Duodenal mucosa (tissue), 2 donors: ENCODE data around the gene PSMD6.

Experiments
- H3K27ac ChIP-seq: one replicate; pipeline ENCODE4 v1.7.0; 2013; ENCODE audit warnings: low read depth, low read length
- H3K27me3 ChIP-seq, 2 donors: one replicate each; pipeline ENCODE4 v1.7.0; 2013; ENCODE audit warnings: low read length in 2 of 2, control low read depth in 1 of 2; ENCODE audit not compliant: insufficient read depth in 2 of 2, control insufficient read depth in 1 of 2
- H3K36me3 ChIP-seq, 2 donors: one replicate each; pipeline ENCODE4 v1.7.0; 2013; ENCODE audit warnings: low read length in 2 of 2, control low read depth in 1 of 2; ENCODE audit not compliant: insufficient read depth in 2 of 2, control insufficient read depth in 1 of 2
- H3K4me1 ChIP-seq, 2 donors: one replicate each; pipeline ENCODE4 v1.7.0; 2013; ENCODE audit warnings: low read length in 2 of 2, control low read depth in 1 of 2; ENCODE audit not compliant: insufficient read depth in 2 of 2, control insufficient read depth in 1 of 2
- H3K4me3 ChIP-seq, 2 donors: one replicate each; pipeline ENCODE4 v1.7.0; 2013; ENCODE audit warnings: low read length in 2 of 2, low read depth in 1 of 2
- H3K9ac ChIP-seq, 2 donors: one replicate each; pipeline ENCODE4 v1.7.0; 2013; ENCODE audit warnings: low read length in 2 of 2, low read depth in 1 of 2
- H3K9me3 ChIP-seq, 2 donors: one replicate each; pipeline ENCODE4 v1.7.0; 2013; ENCODE audit warnings: low read length in 2 of 2, control low read depth in 1 of 2; ENCODE audit not compliant: control insufficient read depth in 1 of 2

PSMD6 gene

GRCh38 chr3:63993653-63994079 is 29.6 kb downstream of the PSMD6 start:
- Histone ChIP-seq H3K9me3 (no peaks in the 10 kb centered on the region), H3K36me3 (peaks cover 59 to 84% of the 10 kb centered on the region in 2 donors), H3K4me1 (no peaks in the 10 kb centered on the region), H3K4me3 (no peak overlapping the region), H3K27me3 (no peaks in the 10 kb centered on the region), H3K27ac (no peak overlapping the region), H3K9ac (no peak overlapping the region)

- H3K27me3 ChIP-seq: no peaks in the 10 kb centered on the region
- H3K36me3 ChIP-seq: peaks cover 63 to 86% of the 10 kb centered on the region in 2 donors
- no peak overlapping the region for H3K4me3 ChIP-seq
- H3K9ac ChIP-seq: no peak overlapping the region
- no peaks in the 10 kb centered on the region for H3K4me1 ChIP-seq
- H3K9me3 ChIP-seq: no peaks in the 10 kb centered on the region
- H3K27ac ChIP-seq: no peak overlapping the region
These were observed 30.6 kb downstream of the PSMD6 start for GRCh38 chr3:63992516-63993209.

GRCh38 chr3:63991666-63992065 is 31.6 kb downstream of the PSMD6 start:
- Histone ChIP-seq H3K4me1 (no peaks in the 10 kb centered on the region), H3K9me3 (no peaks in the 10 kb centered on the region), H3K27me3 (no peaks in the 10 kb centered on the region), H3K27ac (no peak overlapping the region), H3K9ac (no peak overlapping the region), H3K4me3 (no peak overlapping the region), H3K36me3 (peaks cover 61 to 87% of the 10 kb centered on the region in 2 donors)

GRCh38 chr3:63990733-63991132 is 32.6 kb downstream of the PSMD6 start:
- no peaks in the 10 kb centered on the region for H3K9me3 ChIP-seq
- peaks cover 54 to 86% of the 10 kb centered on the region in 2 donors for H3K36me3 ChIP-seq
- H3K27me3 ChIP-seq: no peaks in the 10 kb centered on the region
- no peaks in the 10 kb centered on the region for H3K4me1 ChIP-seq
- no peak overlapping the region for H3K27ac ChIP-seq
- no peak overlapping the region for H3K9ac ChIP-seq
- no peak overlapping the region for H3K4me3 ChIP-seq

- Histone ChIP-seq H3K27me3 (no peaks in the 10 kb centered on the region), H3K4me1 (no peaks in the 10 kb centered on the region), H3K9me3 (no peaks in the 10 kb centered on the region), H3K4me3 (no peak overlapping the region), H3K9ac (no peak overlapping the region), H3K27ac (no peak overlapping the region), H3K36me3 (peaks cover 49 to 86% of the 10 kb centered on the region in 2 donors)
These were observed 33.1 kb downstream of the PSMD6 start for GRCh38 chr3:63990204-63990603.

- no peak overlapping the region for H3K4me3 ChIP-seq
These were observed 34.4 kb downstream of the PSMD6 start for GRCh38 chr3:63988943-63989342.

DNA sequence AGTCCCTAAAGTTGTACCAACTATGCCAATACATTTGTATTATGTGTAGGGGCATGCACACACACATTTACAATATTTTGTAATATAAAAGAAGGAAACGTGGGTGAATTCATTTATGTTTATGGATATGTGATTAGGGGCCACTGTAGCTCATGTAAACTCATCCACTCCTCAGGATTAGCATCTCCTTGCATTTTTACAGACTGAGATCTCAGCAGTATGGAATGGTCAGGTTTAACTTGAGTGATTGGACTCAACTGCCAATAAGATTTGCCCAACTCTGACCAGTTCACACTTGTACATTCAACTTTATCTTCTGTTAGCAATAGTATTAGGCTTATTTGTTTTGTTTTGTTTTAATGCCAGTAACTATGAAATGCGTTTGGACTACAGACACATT is 36.5 kb downstream of the PSMD6 start:
- H3K27ac ChIP-seq: no peak overlapping the region
- H3K9me3 ChIP-seq: no peaks in the 10 kb centered on the region
- no peak overlapping the region for H3K4me3 ChIP-seq
- H3K9ac ChIP-seq: no peak overlapping the region
- H3K27me3 ChIP-seq: no peaks in the 10 kb centered on the region
- H3K4me1 ChIP-seq: no peaks in the 10 kb centered on the region
- H3K36me3 ChIP-seq: peaks cover 53 to 88% of the 10 kb centered on the region in 2 donors

More at GRCh38 chr3:63988943-63989342, 34.4 kb downstream of the PSMD6 start:
- Histone ChIP-seq H3K27me3 (no peaks in the 10 kb centered on the region), H3K9ac (no peak overlapping the region), H3K27ac (no peak overlapping the region), H3K9me3 (no peaks in the 10 kb centered on the region), H3K36me3 (peaks cover 51 to 86% of the 10 kb centered on the region in 2 donors), H3K4me1 (no peaks in the 10 kb centered on the region)

- Histone ChIP-seq H3K4me1 (no peaks in the 10 kb centered on the region), H3K36me3 (peaks cover 50 to 88% of the 10 kb centered on the region in 2 donors), H3K27me3 (no peaks in the 10 kb centered on the region), H3K9ac (no peak overlapping the region), H3K9me3 (no peaks in the 10 kb centered on the region), H3K27ac (no peak overlapping the region), H3K4me3 (no peak overlapping the region)
These were observed 37.1 kb downstream of the PSMD6 start for GRCh38 chr3:63986146-63986545.

DNA sequence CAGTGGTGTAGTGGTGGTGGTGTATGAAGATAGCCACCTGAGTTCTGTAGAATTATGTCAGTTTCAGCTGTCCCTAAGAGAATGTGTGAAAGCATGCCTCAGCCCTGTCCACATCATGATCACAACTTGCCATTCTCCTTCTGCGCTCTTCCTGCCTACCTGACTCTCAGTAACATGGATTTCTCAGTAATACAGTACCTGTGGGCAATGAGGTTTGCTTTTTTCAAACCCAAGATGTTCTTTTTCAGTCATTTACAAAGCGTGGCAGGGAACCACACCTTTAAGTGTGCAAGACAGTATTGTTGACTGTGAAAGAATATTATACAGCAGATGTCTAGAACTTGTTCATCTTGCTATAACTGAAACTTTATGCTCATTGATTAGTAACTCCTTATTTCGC is 38.9 kb downstream of the PSMD6 start:
- Histone ChIP-seq H3K36me3 (peaks cover 43 to 86% of the 10 kb centered on the region in 2 donors), H3K4me3 (no peak overlapping the region), H3K9ac (no peak overlapping the region), H3K27me3 (no peaks in the 10 kb centered on the region), H3K4me1 (peaks cover 0 to 5% of the 10 kb centered on the region in 2 donors), H3K27ac (no peak overlapping the region), H3K9me3 (no peaks in the 10 kb centered on the region)

GRCh38 chr3:63981980-63982379 is 41.3 kb downstream of the PSMD6 start:
- H3K4me3 ChIP-seq: no peak overlapping the region
- H3K27me3 ChIP-seq: no peaks in the 10 kb centered on the region
- no peak overlapping the region for H3K27ac ChIP-seq
- H3K9me3 ChIP-seq: no peaks in the 10 kb centered on the region
- H3K36me3 ChIP-seq: peaks cover 27 to 64% of the 10 kb centered on the region in 2 donors
- H3K4me1 ChIP-seq: peaks cover 5 to 6% of the 10 kb centered on the region in 2 donors
- no peak overlapping the region for H3K9ac ChIP-seq
